Endothelial cell of umbilical vein (primary cell): ENCODE results near the gene ANK2. TPM values are rescaled to one million over a fixed set of nuclear protein-coding genes. Genes with fewer than 3 reads are reported as not detected.

Source experiments
- BruUV-seq: library from RNA; stranded (reverse); fragments of 400-500 nt; replicated peaks from 2 replicates; lab custom pipeline; 2021; lab: Mats Ljungman, UMichigan
- CTCF ChIA-PET: fragments of 300-600, 350-600 bp; sonication (Branson Sonifier 250); formaldehyde crosslinking; loops from one replicate; lab custom pipeline; 2021; ENCODE audit warnings: antibody characterized with exemption, inconsistent platforms; lab: Charles Lee
- POLR2A ChIA-PET: fragments of 300-600, 350-600 bp; sonication (Branson Sonifier 250); formaldehyde crosslinking; loops from one replicate; lab custom pipeline; 2021; ENCODE audit warnings: antibody characterized with exemption, inconsistent platforms; lab: Charles Lee
- DNase-seq: peaks from one replicate; pipeline ENCODE4 v3.0.0-alpha.2; 2011; ENCODE audit warnings: low read depth, low spot score
- FAIRE-seq: peaks from 2 replicates; lab custom pipeline; 2011; peaks lifted over from hg19 to GRCh38; lab: Jason Lieb, UNC
- H2AFZ ChIP-seq: 2 replicates; pipeline ENCODE4 v1.6.0; 2012; ENCODE audit warnings: low read depth, low read length, control low read depth, inconsistent platforms
- H3K27ac ChIP-seq: 2 replicates; pipeline ENCODE4 v1.5.1; 2011; ENCODE audit warnings: low read depth, mild to moderate bottlenecking, control low read depth, low read length, moderate library complexity; ENCODE audit not compliant: insufficient read depth
- H3K27me3 ChIP-seq, 2 experiments: 2 replicates each; pipeline versions ENCODE4 v1.6.0 to v1.6.1; 2011; ENCODE audit warnings: low read length in 2 of 2, mixed read lengths in 1 of 2; ENCODE audit not compliant: control insufficient read depth in 2 of 2, insufficient read depth in 2 of 2
- H3K36me3 ChIP-seq, 2 experiments: 2 replicates in 1 of 2; 3 replicates in 1 of 2; pipeline ENCODE4 v1.5.1; 2011; ENCODE audit warnings: low read length in 2 of 2, mild to moderate bottlenecking in 1 of 2, moderate library complexity in 1 of 2; ENCODE audit not compliant: control insufficient read depth in 2 of 2, insufficient read depth in 2 of 2; ENCODE audit errors: extremely low read depth in 1 of 2
- H3K4me1 ChIP-seq: 3 replicates; pipeline ENCODE4 v1.5.1; 2011; ENCODE audit warnings: mild to moderate bottlenecking, low read length; ENCODE audit not compliant: control insufficient read depth, insufficient read depth; ENCODE audit errors: extremely low read depth
- H3K4me2 ChIP-seq: 2 replicates; pipeline ENCODE4 v1.6.1; 2011; ENCODE audit warnings: low read length, control low read depth, mixed read lengths; ENCODE audit not compliant: insufficient read depth
- H3K4me3 ChIP-seq, 3 experiments: fragments of 200-600 bp in 1 of 3; sonication (generic), shearing (Covaris generic) in 1 of 3; replicated peaks in 1 of 3; 2 replicates each; pipeline ENCODE4 v1.5.1; 2011 to 2016; ENCODE audit warnings: control low read depth in 3 of 3, low read length in 3 of 3, mild to moderate bottlenecking in 2 of 3, inconsistent platforms in 1 of 3, low read depth in 1 of 3, moderate library complexity in 1 of 3; ENCODE audit not compliant: insufficient read depth in 1 of 3
- H3K79me2 ChIP-seq: 2 replicates; pipeline ENCODE4 v1.6.0; 2012; ENCODE audit warnings: low read length, inconsistent platforms; ENCODE audit not compliant: control insufficient read depth, insufficient read depth
- H3K9ac ChIP-seq: replicated peaks from 2 replicates; pipeline ENCODE3; 2011; ENCODE audit warnings: low read length, control low read depth; ENCODE audit not compliant: insufficient read depth; ENCODE audit errors: extremely low read depth
- H3K9me1 ChIP-seq: replicated peaks from 3 replicates; pipeline ENCODE4 v1.6.0; 2011; ENCODE audit warnings: mild to moderate bottlenecking, low read length; ENCODE audit not compliant: control insufficient read depth, insufficient read depth; ENCODE audit errors: extremely low read depth
- H3K9me3 ChIP-seq: replicated peaks from 2 replicates; pipeline ENCODE4 v1.5.1; 2012; ENCODE audit warnings: low read length, inconsistent platforms; ENCODE audit not compliant: control insufficient read depth, insufficient read depth
- H4K20me1 ChIP-seq: replicated peaks from 2 replicates; pipeline ENCODE3; 2011; ENCODE audit warnings: mild to moderate bottlenecking, low read length; ENCODE audit not compliant: control insufficient read depth, insufficient read depth; ENCODE audit errors: extremely low read depth
- CTCF ChIP-seq, 2 donors: IDR thresholded peaks; 1 replicate in 1 of 2; 2 replicates in 1 of 2; pipeline ENCODE4 v1.5.1; 2011; ENCODE audit warnings: low read length in 2 of 2, mild to moderate bottlenecking in 2 of 2, moderate library complexity in 2 of 2, control low read depth in 1 of 2, inconsistent platforms in 1 of 2, low read depth in 1 of 2; ENCODE audit not compliant: insufficient read depth in 1 of 2; ENCODE audit errors: extremely low read depth in 1 of 2
- EZH2 ChIP-seq: IDR thresholded peaks from 2 replicates; pipeline ENCODE4 v1.6.1; 2012; ENCODE audit warnings: borderline replicate concordance, low read depth, mild to moderate bottlenecking, moderate library complexity, low read length, inconsistent platforms; ENCODE audit not compliant: severe bottlenecking
- FOS ChIP-seq: IDR thresholded peaks from 2 replicates; pipeline ENCODE4 v1.6.1; 2011; ENCODE audit warnings: mild to moderate bottlenecking, low read length, moderate library complexity, borderline replicate concordance; ENCODE audit not compliant: insufficient read depth
- GATA2 ChIP-seq: IDR thresholded peaks from 2 replicates; pipeline ENCODE4 v1.7.0; 2011; ENCODE audit warnings: low read depth, mild to moderate bottlenecking, moderate library complexity, mixed read lengths, low read length; ENCODE audit not compliant: insufficient read length, insufficient read depth
- JUN ChIP-seq: IDR thresholded peaks from 2 replicates; pipeline ENCODE4 v1.6.1; 2011; ENCODE audit warnings: borderline replicate concordance, low read depth; ENCODE audit not compliant: insufficient read length, insufficient read depth
- MYC ChIP-seq: IDR thresholded peaks from one replicate; pipeline ENCODE4 v1.6.1; 2011; ENCODE audit warnings: mild to moderate bottlenecking, low read depth, low read length
- POLR2A ChIP-seq: IDR thresholded peaks from 2 replicates; pipeline ENCODE4 v1.6.1; 2012; ENCODE audit warnings: low read depth, mild to moderate bottlenecking, control low read depth, low read length
- POLR2AphosphoS5 ChIP-seq: IDR thresholded peaks from 2 replicates; pipeline ENCODE4 v1.6.1; 2012; ENCODE audit warnings: low read depth, mild to moderate bottlenecking, control low read depth, low read length, moderate library complexity; ENCODE audit not compliant: insufficient read depth
- dilution Hi-C: fragments of 300-500 bp; cut with MboI; formaldehyde crosslinking; loops from one replicate; pipeline ENCODE4 v1.15.0; 2019; ENCODE audit warnings: low sequenced_read_pairs; ENCODE audit not compliant: extremely low pct_ligation_motif_present
- intact Hi-C: fragments of 100-400 bp; cut with micrococcal nuclease; formaldehyde crosslinking; loops from one replicate; pipeline ENCODE4 v1.10.0; 2022
- polyA plus RNA-seq, 4 experiments: library from polyadenylated mRNA; depleted of rRNA in 3 of 4; stranded (reverse) in 3 of 4; unstranded in 1 of 4; fragments of >200 nt; gene quantifications; 2 replicates each; pipeline versions ENCODE4 v1.2.1 to v1.2.3, GENCODE V29; 2011 to 2012; ENCODE audit warnings: missing spikeins in 1 of 4
- total RNA-seq: library from RNA; stranded (reverse); gene quantifications from 2 replicates; pipeline ENCODE4 v1.2.3, GENCODE V29; 2021
- TF ChIP-seq, protein P1 (sequence below): IDR thresholded peaks from 2 replicates; pipeline ENCODE4 v1.6.1; 2011; ENCODE audit not compliant: insufficient read depth, insufficient read length

Gene ANK2
- total and polyA plus RNA-seq, 2 donors (not counting 3 experiments of a cell fraction or from before 2014, with no cell fraction given) = not detected

DNA sequence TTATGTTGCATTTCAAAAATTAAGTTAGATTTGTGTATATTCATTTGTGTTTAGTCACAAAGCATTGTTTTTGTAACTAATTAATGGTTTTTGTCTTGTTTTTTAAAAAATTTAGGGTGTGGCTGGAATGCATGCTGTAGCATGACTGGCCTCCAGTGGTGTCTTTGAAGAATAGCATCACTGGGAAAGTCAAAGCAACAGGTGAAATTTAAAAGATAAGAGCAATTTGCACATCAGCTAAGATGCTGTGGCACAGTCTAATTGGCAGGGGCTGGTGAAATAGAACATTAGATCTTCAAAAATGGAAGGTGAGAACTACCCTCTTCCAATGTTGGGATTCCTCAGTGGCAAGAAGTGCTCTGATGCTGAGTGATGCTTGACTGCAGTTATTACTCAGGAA is 45.3 kb downstream of the ANK2 start:
- ChIA-PET CTCF (no interaction called here), POLR2A (no interaction called here)
- Histone ChIP-seq H2AFZ (no peak overlapping the region), H4K20me1 (no peaks in the 10 kb centered on the region), H3K36me3 (no peaks in the 10 kb centered on the region), H3K9ac (no peak overlapping the region), H3K27me3 (no peaks in the 10 kb centered on the region), H3K9me1 (no peaks in the 10 kb centered on the region), H3K27ac (no peak overlapping the region), H3K79me2 (no peaks in the 10 kb centered on the region), H3K4me1 (no peaks in the 10 kb centered on the region), H3K9me3 (no peaks in the 10 kb centered on the region), H3K4me2 (no peak overlapping the region), H3K4me3 (no peak overlapping the region)
- TF ChIP-seq POLR2AphosphoS5 (no peak), MYC (no peak), CTCF (IDR thresholded peaks at IDR 0.05; ENCODE audit: extremely low read depth in 1 of 2, insufficient read depth in 1 of 2, low read depth in 1 of 2, low read length in 2 of 2) (peak; percentile 7 to 12)
- TF ChIP-seq, protein P1, sequence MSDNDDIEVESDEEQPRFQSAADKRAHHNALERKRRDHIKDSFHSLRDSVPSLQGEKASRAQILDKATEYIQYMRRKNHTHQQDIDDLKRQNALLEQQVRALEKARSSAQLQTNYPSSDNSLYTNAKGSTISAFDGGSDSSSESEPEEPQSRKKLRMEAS = no peak
- BruUV-seq = no TSS peak
- intact Hi-C loops (no loop called here), dilution Hi-C loops (no loop called here)
- DNase-seq = no peak
- FAIRE-seq = no peak

GRCh38 chr4:113101669-113102068 is 52.2 kb downstream of the ANK2 start:
- H3K27ac ChIP-seq = no peak overlapping the region
- POLR2A ChIA-PET = no interaction called here
- H3K36me3 ChIP-seq = no peaks in the 10 kb centered on the region
- no peaks in the 10 kb centered on the region for H3K79me2 ChIP-seq
- intact Hi-C loops (no loop called here), dilution Hi-C loops (no loop called here)
- no peaks in the 10 kb centered on the region for H4K20me1 ChIP-seq
- no peaks in the 10 kb centered on the region for H3K9me1 ChIP-seq
- BruUV-seq = no TSS peak
- H3K4me2 ChIP-seq = no peak overlapping the region
- peaks cover 0 to 2% of the 10 kb centered on the region in 2 experiments for H3K27me3 ChIP-seq
- H3K9me3 ChIP-seq = no peaks in the 10 kb centered on the region
- H3K4me3 ChIP-seq = no peak overlapping the region
- DNase-seq (no peak), FAIRE-seq (no peak)
- H3K4me1 ChIP-seq = no peaks in the 10 kb centered on the region
- H2AFZ ChIP-seq = no peak overlapping the region
- CTCF ChIA-PET = no interaction called here
- TF ChIP-seq POLR2AphosphoS5 (no peak), GATA2 (no peak), FOS (no peak), CTCF (IDR thresholded peaks at IDR 0.05; ENCODE audit: extremely low read depth in 1 of 2, insufficient read depth in 1 of 2, low read depth in 1 of 2, low read length in 2 of 2) (no peak), MYC (no peak), JUN (no peak), EZH2 (no peak), POLR2A (no peak)
- TF ChIP-seq, protein P1 = no peak
- H3K9ac ChIP-seq = no peak overlapping the region
